GM12878 (cell line): Measurements from ENCODE around the gene FAM234A. TPM values are rescaled to one million over a fixed set of nuclear protein-coding genes. Genes with fewer than 3 reads are reported as not detected.

ENCODE experiments used
- ATAC-seq: fragments of 200-7000 bp; cut with Tn5 transposase; 3 replicates; pipeline ENCODE4 v1.9.1; 2020; ENCODE audit warnings: mild to moderate bottlenecking, moderate library complexity
- BruUV-seq: library from RNA; stranded (reverse); fragments of 400-500 nt; replicated peaks from 2 replicates; lab custom pipeline; 2021; lab: Mats Ljungman, UMichigan
- CTCF ChIA-PET: fragments of 300-600 bp; sonication (Branson Sonifier 250); formaldehyde crosslinking; extraction: SDS; loops from one replicate; lab custom pipeline; 2021; ENCODE audit warnings: inconsistent platforms; lab: Yijun Ruan, JAX
- POLR2A ChIA-PET: fragments of 350-600 bp; formaldehyde crosslinking; extraction: SDS; loops from one replicate; lab custom pipeline; 2021; ENCODE audit warnings: inconsistent platforms; lab: Charles Lee
- RAD21 ChIA-PET: fragments of 300-600 bp; sonication (Branson Sonifier 250); formaldehyde crosslinking; loops from one replicate; lab custom pipeline; 2023; ENCODE audit warnings: antibody characterized with exemption; ENCODE audit not compliant: unreplicated experiment; lab: Charles Lee
- SMC1A ChIA-PET: fragments of 300-600 bp; sonication (Branson Sonifier 250); formaldehyde crosslinking; loops from one replicate; lab custom pipeline; 2023; ENCODE audit not compliant: unreplicated experiment, uncharacterized antibody; lab: Charles Lee
- DNase-seq: peaks from one replicate; pipeline ENCODE4 v3.0.0-alpha.2; 2011; ENCODE audit warnings: low read depth, low spot score
- FAIRE-seq: peaks from 3 replicates; lab custom pipeline; 2011; peaks lifted over from hg19 to GRCh38; lab: Jason Lieb, UNC
- H2AFZ ChIP-seq: 2 replicates; pipeline ENCODE4 v1.6.0; 2011; ENCODE audit warnings: low read depth, low read length, control low read depth; ENCODE audit not compliant: control insufficient read depth
- H3K27ac ChIP-seq: 2 replicates; pipeline ENCODE4 v1.5.1; 2011; ENCODE audit warnings: control low read depth; ENCODE audit not compliant: control insufficient read depth, insufficient read depth
- H3K27me3 ChIP-seq, 2 experiments: replicated peaks in 1 of 2; 2 replicates each; pipeline versions ENCODE4 v1.6.0 to v1.6.1; 2011; ENCODE audit warnings: low read length in 1 of 2; ENCODE audit not compliant: control insufficient read depth in 2 of 2, insufficient read depth in 2 of 2
- H3K36me3 ChIP-seq, 2 experiments: 2 replicates each; pipeline ENCODE4 v1.5.1; 2011; ENCODE audit warnings: low read length in 1 of 2; ENCODE audit not compliant: control insufficient read depth in 2 of 2, insufficient read depth in 2 of 2
- H3K4me1 ChIP-seq: 2 replicates; pipeline ENCODE4 v1.6.1; 2011; ENCODE audit warnings: mild to moderate bottlenecking, low read length, moderate library complexity, mixed read lengths; ENCODE audit not compliant: control insufficient read depth, insufficient read depth
- H3K4me2 ChIP-seq: 2 replicates; pipeline ENCODE4 v1.6.0; 2011; ENCODE audit warnings: control low read depth; ENCODE audit not compliant: control insufficient read depth, insufficient read depth
- H3K4me3 ChIP-seq: fragments of 200-600 bp; sonication (generic); 2 replicates; pipeline ENCODE4 v1.5.1; 2016
- H3K79me2 ChIP-seq: 2 replicates; pipeline ENCODE4 v1.6.0; 2011; ENCODE audit warnings: low read length; ENCODE audit not compliant: control insufficient read depth, insufficient read depth
- H3K9ac ChIP-seq: 2 replicates; pipeline ENCODE4 v1.8.0; 2011; ENCODE audit warnings: low read length, control low read depth, mixed read lengths; ENCODE audit not compliant: control insufficient read depth, insufficient read depth
- H3K9me3 ChIP-seq: replicated peaks from 3 replicates; pipeline ENCODE4 v1.5.1; 2011; ENCODE audit warnings: mild to moderate bottlenecking, low read length; ENCODE audit not compliant: control insufficient read depth, insufficient read depth
- H4K20me1 ChIP-seq: 2 replicates; pipeline ENCODE4 v1.6.0; 2011; ENCODE audit not compliant: control insufficient read depth, insufficient read depth
- BCL11A ChIP-seq: IDR thresholded peaks from 2 replicates; pipeline ENCODE4 v1.6.1; 2011; ENCODE audit warnings: low read depth, low read length
- BCL3 ChIP-seq: IDR thresholded peaks from 2 replicates; pipeline ENCODE4 v1.6.1; 2011; ENCODE audit warnings: borderline replicate concordance, low read depth, mild to moderate bottlenecking, moderate library complexity, low read length; ENCODE audit not compliant: insufficient read depth, poor library complexity, severe bottlenecking
- EED ChIP-seq: sonication (generic); IDR thresholded peaks from 2 replicates; pipeline ENCODE4 v1.6.1; 2016; ENCODE audit warnings: antibody characterized with exemption, low read depth
- ESRRA ChIP-seq: IDR thresholded peaks from 2 replicates; pipeline ENCODE4 v1.6.1; 2012; ENCODE audit warnings: mild to moderate bottlenecking, low read length, improper control_type of control experiment
- FOXK2 ChIP-seq: fragments of 450-650 bp; IDR thresholded peaks from 2 replicates; pipeline ENCODE4 v1.6.1; 2017; ENCODE audit warnings: mild to moderate bottlenecking, moderate library complexity
- HDGF ChIP-seq: fragments of 450-650 bp; IDR thresholded peaks from 2 replicates; pipeline ENCODE4 v1.6.1; 2016; ENCODE audit warnings: antibody characterized with exemption
- IKZF2 ChIP-seq, 2 experiments: fragments of 450-650 bp; IDR thresholded peaks; 2 replicates each; pipeline ENCODE4 v1.6.1; 2017; ENCODE audit warnings: mild to moderate bottlenecking in 2 of 2, moderate library complexity in 2 of 2
- KAT2A ChIP-seq: conservative IDR thresholded peaks from 2 replicates; pipeline ENCODE4 v1.6.1; 2011; ENCODE audit warnings: low read depth, low read length; ENCODE audit not compliant: control insufficient read depth
- MLLT1 ChIP-seq: fragments of 450-650 bp; IDR thresholded peaks from 2 replicates; pipeline ENCODE4 v1.6.1; 2016; ENCODE audit warnings: mild to moderate bottlenecking
- NBN ChIP-seq: fragments of 450-650 bp; IDR thresholded peaks from 2 replicates; pipeline ENCODE4 v1.6.1; 2016
- NFIC ChIP-seq: IDR thresholded peaks from 2 replicates; pipeline ENCODE4 v1.6.1; 2012; ENCODE audit warnings: low read depth, mild to moderate bottlenecking, inconsistent platforms, low read length, moderate library complexity
- PAX8 ChIP-seq: fragments of 450-650 bp; IDR thresholded peaks from 2 replicates; pipeline ENCODE4 v1.6.1; 2017; ENCODE audit warnings: mild to moderate bottlenecking, moderate library complexity
- SMAD1 ChIP-seq: fragments of 450-650 bp; IDR thresholded peaks from 2 replicates; pipeline ENCODE4 v1.6.1; 2018; ENCODE audit warnings: mild to moderate bottlenecking, low read depth; ENCODE audit not compliant: partially characterized antibody
- SPI1 ChIP-seq: IDR thresholded peaks from 2 replicates; pipeline ENCODE4 v1.6.1; 2011; ENCODE audit warnings: low read depth, mild to moderate bottlenecking, low read length, moderate library complexity, borderline replicate concordance; ENCODE audit not compliant: insufficient read depth
- TAF1 ChIP-seq: IDR thresholded peaks from 2 replicates; pipeline ENCODE4 v1.6.1; 2011; ENCODE audit warnings: mild to moderate bottlenecking, low read depth, low read length, borderline replicate concordance
- WGBS: methylation state at CpG from one replicate; pipeline ENCODE4 v1.1.6; 2016; ENCODE audit warnings: low lambda C conversion rate; ENCODE audit not compliant: insufficient replicate concordance, insufficient coverage; ENCODE audit errors: missing lambda C conversion rate; 5-methylcytosine and 5-hydroxymethylcytosine counted together
- in situ Hi-C: fragments of 300-500 bp; cut with MboI; formaldehyde crosslinking; loops from 9 replicates; pipeline ENCODE4 v1.14.3; 2018; ENCODE audit warnings: mixed read lengths
- intact Hi-C: fragments of 100-400 bp; cut with micrococcal nuclease; formaldehyde crosslinking; loops from one replicate; pipeline ENCODE4 v1.14.2; 2022; ENCODE audit not compliant: unreplicated experiment
- polyA plus RNA-seq, 11 experiments: library from polyadenylated mRNA; depleted of rRNA in 4 of 11; unstranded in 6 of 11; stranded (reverse) in 5 of 11; fragments of >200 nt; fragmentation: Nextera tagmentation in 4 of 11; fragmentation: Illumina TruSeq in 1 of 11; extraction: Ambion mirVana in 4 of 11; extraction: Trizol in 1 of 11; gene quantifications; 1 replicate in 1 of 11; 2 replicates in 10 of 11; pipeline versions ENCODE4 v1.2.1 to v1.2.3, GENCODE V29; 2011 to 2016; ENCODE audit warnings: inconsistent platforms in 2 of 11, missing spikeins in 2 of 11, low read depth in 1 of 11
- total RNA-seq, 4 experiments: library from RNA; depleted of rRNA in 3 of 4; stranded (reverse); fragments of >200 nt in 3 of 4; fragmentation: Illumina TruSeq in 1 of 4; extraction: Trizol in 1 of 4; gene quantifications; 2 replicates each; pipeline versions ENCODE4 v1.2.1 to v1.2.3, GENCODE V29; 2013 to 2021

The FAM234A gene
- total and polyA plus RNA-seq, 10 of the 15 experiments (the other 5 are each of a cell fraction or from before 2014, with no cell fraction given): 1.6 to 37.6 (median 17.3) TPM

DNA sequence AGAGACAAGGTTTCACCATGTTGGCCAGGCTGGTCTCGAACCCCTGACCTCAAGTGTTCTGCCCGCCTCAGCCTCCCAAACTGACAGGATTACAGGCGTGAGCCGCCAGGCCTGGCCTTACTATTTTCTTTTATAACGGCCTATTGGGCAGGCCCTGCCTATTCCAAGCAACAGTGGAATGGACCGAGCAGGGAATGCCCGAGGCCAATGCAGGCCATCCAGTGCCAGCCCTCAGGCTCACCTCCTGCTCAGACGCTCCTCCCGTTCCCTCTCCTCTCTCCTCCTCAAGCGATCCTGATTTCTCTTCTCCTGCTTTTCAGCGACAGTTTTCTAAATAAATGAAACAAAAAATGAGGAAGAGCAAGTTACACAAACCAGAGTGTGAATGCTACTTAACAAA lies 41.9 kb upstream of the FAM234A start:
- no peaks in the 10 kb centered on the region for H3K79me2 ChIP-seq
- no peak overlapping the region for H3K9ac ChIP-seq

DNA sequence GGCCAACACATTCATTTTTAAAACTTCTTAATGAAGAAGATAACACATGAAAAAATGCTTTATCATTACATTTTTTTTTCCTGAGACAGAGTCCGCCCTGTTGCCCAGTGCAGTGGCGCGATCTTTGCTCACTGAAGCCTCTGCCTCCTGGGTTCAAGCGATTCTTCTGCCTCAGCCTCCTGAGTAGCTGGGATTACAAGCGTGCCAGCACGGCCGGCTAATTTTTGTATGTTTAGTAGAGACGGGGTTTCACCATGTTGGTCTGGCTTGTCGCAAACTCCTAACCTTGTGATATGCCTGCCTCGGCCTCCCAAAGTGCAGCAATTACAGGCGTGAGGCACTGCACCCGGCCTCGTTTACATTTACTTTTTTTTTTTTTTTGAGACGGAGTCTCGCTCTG lies 41.2 kb upstream of the FAM234A start:
- Histone ChIP-seq H3K9ac (no peak overlapping the region), H3K79me2 (no peaks in the 10 kb centered on the region), H3K36me3 (peaks cover 19 to 25% of the 10 kb centered on the region in 2 experiments), H4K20me1 (no peaks in the 10 kb centered on the region), H3K27me3 (no peaks in the 10 kb centered on the region), H3K4me3 (no peak overlapping the region), H2AFZ (no peak overlapping the region), H3K4me2 (no peak overlapping the region), H3K4me1 (no peaks in the 10 kb centered on the region), H3K9me3 (no peaks in the 10 kb centered on the region), H3K27ac (no peak overlapping the region)
- intact Hi-C loops (no loop called here), in situ Hi-C loops (no loop called here)
- ChIA-PET POLR2A (interaction anchor here (1.0 kb wide), 1 partner anchor 8 kb away, joined by 3 read pairs; no protein-coding TSS in a partner anchor), SMC1A (no interaction called here), RAD21 (no interaction called here), CTCF (interaction anchor here (1.0 kb wide), 1 partner anchor 86 kb away, joined by 3 read pairs; no protein-coding TSS in a partner anchor)
- 98% methylated on average over 13 of the region's 15 CpGs for WGBS
- BruUV-seq: no TSS peak
- DNase-seq (no peak), ATAC-seq (no peak), FAIRE-seq (no peak)
- TF ChIP-seq FOXK2 (no peak), SMAD1 (no peak), MLLT1 (no peak), NFIC (no peak), KAT2A (no peak), BCL3 (no peak)

More for the DNA sequence above, 41.9 kb upstream of the FAM234A start:
- Histone ChIP-seq H3K27me3 (no peaks in the 10 kb centered on the region), H4K20me1 (no peaks in the 10 kb centered on the region), H3K4me3 (no peak overlapping the region), H3K9me3 (no peaks in the 10 kb centered on the region), H3K36me3 (peaks cover 17 to 30% of the 10 kb centered on the region in 2 experiments), H3K4me2 (no peak overlapping the region), H2AFZ (no peak overlapping the region), H3K4me1 (no peaks in the 10 kb centered on the region), H3K27ac (no peak overlapping the region)
- POLR2A ChIA-PET: no interaction called here
- no peak for DNase-seq
- SMC1A ChIA-PET: interaction anchor here (0.9 kb wide), 1 partner anchor 36 kb away, joined by 3 read pairs; no protein-coding TSS in a partner anchor
- BruUV-seq: no TSS peak
- 95% methylated on average over 11 of the region's 11 CpGs for WGBS
- in situ Hi-C loops (no loop called here), intact Hi-C loops (no loop called here)
- FAIRE-seq: no peak
- CTCF ChIA-PET: interaction anchor here (1.0 kb wide), 1 partner anchor 86 kb away, joined by 3 read pairs; no protein-coding TSS in a partner anchor
- no peak for ATAC-seq
- TF ChIP-seq EED (no peak), IKZF2 (IDR thresholded peaks at IDR 0.05) (no peak), NBN (no peak), SPI1 (no peak), BCL11A (no peak), HDGF (no peak), ESRRA (no peak), PAX8 (no peak), TAF1 (no peak)
- RAD21 ChIA-PET: interaction anchor here (1.3 kb wide), 1 partner anchor 35 kb away, joined by 3 read pairs; no protein-coding TSS in a partner anchor
